OCI-M1 (cell line): ENCODE results near the gene RTN4.

ENCODE experiments used
- DNase-seq: peaks from one replicate; lab custom pipeline; 2025; lab: John Stamatoyannopoulos, UW

The RTN4 gene

DNA sequence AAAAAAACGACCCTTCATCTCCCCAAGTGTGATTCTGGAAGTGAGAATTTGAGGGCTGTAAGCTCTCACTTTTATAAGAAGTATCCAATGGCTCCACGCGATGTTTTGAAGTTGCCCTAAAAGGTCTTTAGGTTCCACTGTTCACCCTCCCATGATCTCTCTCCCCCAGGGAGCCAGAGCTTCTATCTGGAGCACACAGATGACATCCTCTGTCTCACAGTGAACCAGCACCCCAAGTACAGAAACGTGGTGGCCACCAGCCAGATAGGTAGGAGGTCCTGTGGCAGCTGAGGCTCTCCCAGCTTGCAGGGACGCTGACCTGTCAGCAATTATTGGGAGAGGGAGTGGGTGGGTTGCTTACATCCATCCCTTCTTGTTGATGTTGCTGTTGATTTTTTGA is 97.8 kb downstream of the RTN4 start:
- no peak for DNase-seq

DNA sequence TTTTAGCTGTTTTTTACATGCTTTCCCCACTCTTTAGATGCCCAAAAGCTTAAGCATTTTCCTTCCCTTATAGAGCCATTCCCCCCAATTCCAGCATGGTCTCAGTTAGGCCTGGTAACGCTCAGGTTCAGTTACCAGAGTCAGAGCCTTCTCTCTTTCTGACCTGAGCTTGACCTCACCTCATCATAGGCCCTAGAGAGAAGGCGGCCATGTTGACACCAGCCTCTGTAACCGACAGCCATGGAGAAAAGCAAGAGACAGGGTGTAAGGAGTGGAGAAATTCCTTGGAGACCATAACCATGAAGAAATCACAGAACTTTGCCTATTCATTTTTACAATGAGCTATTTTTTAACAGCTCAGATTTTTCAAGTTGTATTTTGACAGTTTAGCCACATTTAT is 99.4 kb downstream of the RTN4 start:
- no peak for DNase-seq

DNA sequence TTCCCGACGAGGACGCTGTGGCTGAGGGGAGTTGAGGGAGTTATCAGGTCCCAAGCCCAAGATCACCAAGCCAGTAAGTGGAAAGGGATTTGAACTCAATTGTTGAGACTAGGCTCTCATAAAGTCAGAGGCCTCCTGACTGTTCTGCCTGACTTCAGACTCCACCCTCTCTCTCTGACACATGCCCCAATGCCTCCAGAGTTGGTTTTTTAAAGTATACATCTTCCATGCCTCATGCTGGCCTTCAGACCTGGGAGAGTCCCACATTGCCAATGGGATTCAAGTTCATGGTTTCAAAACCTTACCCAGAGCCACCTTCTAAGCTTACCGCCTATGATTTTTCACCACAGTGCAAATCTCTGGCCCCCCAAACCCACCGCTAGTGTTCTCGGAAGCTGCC is 100.8 kb downstream of the RTN4 start:
- no peak for DNase-seq

DNA sequence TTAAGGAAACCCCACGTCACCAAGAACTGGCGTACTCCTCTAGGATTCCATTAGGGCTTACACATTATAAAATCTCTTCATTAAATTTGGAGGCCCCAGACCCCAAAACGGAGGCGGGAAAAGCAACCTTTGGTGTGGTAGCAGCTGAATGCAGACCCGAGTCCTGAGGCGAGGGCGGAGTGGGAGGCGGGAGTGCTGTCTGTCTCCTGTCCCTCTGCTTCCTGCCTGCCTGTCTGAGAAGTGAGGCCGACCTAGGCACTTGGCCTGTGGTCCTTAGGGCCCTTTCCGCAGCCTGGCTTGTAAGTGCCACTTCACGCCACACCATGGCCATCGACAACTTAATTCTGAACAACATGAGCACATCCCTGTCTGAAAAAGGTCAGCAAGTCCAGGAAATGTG is 102.1 kb downstream of the RTN4 start:
- DNase-seq, result no peak

DNA sequence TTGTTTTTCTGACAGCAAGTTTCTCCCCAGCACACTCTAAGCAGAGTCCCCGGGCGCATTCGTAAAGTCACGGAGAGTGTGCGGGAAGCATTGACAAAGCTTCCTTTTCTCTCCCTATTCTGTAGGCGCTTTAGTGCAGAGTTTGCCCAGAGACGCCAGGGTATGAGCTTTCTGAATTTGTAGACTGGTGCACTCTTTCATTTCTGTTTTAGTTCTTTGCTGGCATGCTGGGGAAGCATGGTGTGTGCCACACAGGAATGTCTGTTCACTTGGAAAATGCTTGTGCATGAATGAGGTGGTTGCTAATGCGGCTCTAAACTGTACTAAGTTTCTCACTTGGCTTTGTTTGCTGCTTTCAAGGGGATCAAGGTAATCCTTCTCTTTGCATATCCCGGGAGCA is 102.6 kb downstream of the RTN4 start:
- DNase-seq, result no peak

DNA sequence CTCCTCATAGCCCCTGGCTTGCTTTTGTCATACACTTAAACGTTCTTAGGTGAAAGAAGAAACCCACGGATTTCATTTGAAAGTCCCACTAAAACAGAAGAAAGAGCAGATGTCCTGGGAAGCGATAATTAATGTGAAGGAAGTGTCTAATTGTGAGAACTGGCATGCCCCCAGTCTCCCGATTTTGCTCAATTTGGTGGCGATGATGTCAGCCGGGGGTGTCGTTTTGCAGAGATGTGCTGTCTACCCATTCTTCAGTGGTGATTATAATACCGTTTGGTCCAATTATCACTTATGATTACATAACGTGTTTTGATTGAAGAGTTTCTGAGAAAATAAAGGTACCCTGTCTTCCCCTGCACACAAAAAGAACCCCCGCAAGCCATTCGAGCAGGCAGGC is 103.1 kb downstream of the RTN4 start:
- DNase-seq, result no peak

DNA sequence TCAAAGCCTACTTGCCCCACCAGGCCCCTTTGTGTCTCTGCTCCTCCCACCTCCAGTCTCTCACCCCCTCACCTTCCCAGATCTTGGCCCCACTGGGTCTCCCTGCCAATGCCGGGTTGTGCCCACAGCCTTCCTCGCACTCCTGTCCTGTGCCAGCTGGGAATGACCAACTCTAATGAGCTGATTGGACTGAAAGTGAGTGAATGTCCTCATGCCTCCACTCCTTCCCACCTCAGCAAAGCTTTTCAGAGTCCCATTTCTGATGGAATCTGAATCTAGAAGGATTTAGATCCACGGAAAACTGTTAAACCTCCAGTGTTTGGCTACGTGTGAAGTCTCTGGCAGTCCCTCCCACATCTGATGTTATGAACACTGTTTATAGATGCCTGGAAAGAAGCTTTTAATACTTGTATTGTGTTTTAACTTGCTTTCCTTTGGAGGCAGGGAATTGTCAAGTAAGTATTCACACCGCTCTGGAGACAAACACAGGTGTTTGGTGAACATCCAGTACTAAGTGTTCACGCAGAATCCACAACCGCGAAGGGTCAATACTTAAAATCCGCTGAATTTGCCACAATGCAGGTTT is 103.9 kb downstream of the RTN4 start:
- DNase-seq, result no peak

DNA sequence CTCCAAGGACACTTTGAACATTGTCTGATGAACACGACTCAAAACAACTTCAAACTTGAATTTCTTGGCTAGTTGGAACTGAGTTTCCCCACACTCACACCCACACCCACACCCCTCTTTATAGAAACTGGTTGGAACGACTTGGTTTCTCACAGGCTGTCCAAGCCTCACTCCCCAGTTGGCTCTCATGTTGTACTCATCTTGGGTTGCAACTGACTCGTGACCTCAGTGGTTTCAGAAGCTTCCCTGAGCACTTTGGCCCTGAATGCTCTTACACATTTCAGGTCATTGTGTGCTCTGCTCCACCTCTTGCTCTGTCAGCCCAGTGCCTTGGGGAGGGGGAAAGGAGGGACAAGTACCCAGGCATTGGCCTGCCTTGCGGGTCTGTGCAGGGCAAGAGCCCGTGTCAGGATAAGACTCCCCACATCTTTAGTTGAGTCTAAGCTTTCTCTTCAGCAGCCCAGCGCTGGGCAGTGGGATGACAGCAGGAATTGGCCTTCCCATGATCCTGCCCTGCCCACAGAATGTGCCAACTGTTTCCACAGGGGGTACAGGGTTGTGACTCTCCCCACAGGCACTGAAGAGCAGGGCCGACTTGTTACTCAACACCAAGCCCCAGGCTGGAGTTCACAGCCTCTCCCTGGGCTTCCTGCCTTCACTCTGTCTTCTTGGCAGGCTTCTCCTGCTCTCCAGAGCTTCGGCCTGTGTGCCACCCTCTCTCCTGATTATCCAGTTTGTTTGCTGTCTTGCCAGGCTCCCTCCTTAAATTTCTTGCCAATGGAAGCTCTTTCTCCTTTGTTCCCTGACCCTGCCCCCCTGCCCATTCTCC is 104.6 kb downstream of the RTN4 start:
- no peak for DNase-seq

DNA sequence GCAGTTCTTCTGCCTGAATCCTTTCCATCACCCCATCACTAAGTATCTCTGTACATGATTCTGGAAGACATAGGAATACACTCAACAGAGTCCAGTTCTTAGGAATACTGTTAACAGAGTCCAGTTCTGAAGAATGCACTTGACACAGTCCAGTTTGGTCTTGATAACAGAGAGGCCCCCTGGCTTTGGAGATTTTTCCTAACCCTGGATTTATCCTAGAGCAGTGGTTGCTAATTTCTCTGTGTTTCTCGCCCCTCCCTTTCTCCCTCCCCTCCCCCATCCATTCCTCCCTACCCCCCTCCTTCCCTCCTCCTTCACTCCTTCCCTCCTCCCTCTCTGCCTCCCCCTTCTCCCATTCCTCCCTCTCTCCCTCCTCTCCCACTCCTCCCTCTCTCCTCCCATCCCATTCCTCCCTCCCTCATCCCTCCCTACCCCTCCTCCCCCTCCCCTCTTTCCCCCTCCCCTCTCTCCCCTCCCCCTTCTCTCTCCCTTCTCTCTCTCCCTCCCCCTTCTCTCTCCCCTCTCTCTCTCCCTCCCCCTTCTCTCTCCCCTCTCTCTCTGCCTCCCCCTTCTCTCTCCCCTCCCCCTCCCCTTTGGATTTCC is 105.4 kb downstream of the RTN4 start:
- DNase-seq, result no peak

DNA sequence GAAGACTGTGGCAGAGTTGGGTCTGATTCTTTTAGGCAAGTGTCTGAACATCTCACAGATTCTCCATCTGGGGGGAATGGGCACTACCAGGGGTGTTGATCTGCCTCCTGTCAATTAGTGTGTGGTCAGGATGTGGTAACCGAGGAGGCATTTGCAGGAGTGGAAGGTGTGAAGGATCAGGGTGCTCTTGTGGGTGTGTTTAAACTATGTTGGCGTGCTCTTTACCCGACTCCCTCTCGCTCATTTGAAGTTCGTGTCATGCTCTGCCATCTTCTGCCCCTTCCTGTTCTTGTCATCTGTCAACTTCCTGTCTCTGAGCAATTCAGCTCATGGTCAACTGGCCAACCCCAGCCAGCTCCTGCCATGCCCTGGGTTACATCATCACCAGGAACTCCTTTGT is 107.9 kb downstream of the RTN4 start:
- no peak for DNase-seq

DNA sequence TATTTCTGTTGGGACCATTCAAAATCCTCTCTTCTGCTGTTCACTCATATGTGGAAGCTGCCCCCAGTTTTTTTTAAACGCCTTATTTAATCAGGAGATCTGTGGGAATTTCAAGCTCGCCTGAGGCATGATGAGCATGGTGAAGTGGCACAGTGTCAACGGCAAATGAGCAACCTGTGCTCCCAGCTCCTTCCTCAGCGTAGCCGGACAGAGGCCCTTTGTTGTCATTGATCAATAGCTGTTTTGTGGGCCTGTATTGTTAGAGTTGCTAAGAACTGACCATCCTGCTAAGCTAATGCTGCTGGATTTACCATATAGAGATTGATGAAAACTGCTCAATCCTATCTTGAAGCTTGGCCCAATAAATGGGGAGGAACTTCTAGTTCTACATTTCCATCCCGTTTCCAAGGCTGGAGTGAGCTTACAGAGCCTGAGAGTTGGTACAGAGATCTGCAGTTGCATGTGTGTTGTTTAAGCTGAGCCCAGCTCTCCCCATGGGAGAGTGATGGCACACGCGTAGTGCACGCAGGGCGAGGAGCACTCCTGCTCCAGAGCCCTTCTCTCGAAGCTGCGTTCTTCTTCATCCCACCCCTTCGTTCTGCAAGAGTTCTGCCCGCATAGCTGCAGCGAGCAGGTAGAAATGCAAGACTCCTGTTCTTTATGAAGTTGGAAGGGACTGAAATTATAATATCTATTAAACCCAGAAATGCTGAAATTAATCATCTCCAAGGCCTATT is 108.8 kb downstream of the RTN4 start:
- no peak for DNase-seq

DNA sequence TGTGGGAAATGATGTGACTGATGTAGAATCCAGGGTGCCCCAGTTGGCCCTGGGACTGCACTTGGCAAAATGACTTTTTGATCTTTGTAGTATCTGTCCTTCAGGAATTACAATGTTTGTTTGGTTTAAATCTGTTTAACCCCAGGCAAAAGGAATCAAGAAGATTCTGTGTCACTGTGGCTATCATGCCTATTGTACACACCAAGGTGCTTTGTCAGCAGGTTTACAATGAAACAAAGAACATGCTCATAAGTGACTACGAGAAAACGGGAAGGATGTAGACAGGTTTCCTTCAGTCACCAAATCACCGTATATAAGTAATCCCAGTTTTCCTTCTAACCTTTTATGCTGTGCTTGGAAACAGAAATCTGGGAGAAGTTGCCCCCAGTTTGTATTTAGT is 109.5 kb downstream of the RTN4 start:
- DNase-seq, result no peak

DNA sequence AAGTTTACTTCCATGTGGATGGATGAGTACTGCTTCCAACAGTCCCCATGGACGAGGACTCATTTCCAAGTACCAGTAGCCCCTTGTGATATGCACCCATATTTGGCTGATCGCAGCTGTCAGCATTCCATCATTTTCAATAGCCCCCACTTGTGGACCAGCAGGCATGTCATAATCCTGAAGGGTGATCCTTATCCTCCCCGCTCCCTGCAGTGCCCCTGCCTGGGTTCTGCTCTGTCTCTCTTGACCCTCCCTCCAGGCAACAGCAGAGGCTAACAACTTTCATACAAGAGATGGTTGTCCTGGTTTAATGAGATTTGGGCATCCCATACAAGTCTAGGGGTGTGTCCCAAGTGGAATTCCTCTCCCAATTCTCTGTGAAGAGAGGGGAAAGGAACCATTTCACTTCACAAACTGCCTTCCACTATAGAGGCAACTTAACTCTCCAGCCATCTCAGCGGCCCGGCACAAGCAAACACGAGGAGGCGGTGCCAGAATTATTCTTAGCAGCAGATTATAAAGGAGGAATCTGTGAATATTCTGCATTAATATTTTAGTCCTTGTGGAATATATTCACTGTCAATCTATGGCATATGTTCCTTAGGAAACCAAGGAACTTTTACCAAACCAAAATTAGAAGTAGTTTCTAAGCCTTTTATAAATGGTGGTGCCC is 110.7 kb downstream of the RTN4 start:
- no peak for DNase-seq

DNA sequence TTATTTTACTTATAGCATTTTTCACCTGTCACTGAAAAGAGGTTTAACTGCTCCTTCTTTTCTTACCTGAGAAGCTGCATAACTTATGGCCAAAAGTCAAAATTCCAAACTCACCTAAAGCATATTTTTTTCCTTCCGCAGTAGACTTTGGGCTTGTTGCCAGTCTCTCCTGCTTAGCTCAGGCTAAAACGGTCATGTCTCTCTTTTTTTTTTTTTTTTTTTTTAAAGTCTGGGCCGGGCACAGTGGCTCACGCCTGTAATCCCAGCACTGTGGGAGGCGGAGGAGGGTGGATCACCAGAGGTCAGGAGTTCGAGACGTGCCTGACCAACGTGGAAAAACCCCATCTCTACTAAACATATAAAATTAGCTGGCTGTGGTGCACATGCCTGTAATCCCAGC is 113.5 kb downstream of the RTN4 start:
- no peak for DNase-seq

DNA sequence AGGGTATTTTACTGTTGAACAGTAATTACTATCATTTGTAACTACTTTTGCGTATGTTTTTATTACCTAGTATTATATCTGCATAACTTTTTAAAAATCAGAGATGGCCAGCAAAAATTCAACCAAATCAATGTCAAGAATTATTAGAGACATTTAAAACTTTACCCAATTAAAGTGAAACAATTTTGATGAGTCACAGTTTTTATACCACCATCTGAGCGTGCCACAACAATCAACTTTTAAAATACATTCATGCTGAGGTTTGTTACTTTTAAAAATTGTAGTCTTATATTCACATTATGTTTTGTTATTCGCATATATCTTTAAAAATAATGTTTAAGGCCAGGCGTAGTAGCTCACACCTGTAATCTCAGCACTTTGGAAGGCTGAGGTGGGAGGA is 114.9 kb downstream of the RTN4 start:
- no peak for DNase-seq

DNA sequence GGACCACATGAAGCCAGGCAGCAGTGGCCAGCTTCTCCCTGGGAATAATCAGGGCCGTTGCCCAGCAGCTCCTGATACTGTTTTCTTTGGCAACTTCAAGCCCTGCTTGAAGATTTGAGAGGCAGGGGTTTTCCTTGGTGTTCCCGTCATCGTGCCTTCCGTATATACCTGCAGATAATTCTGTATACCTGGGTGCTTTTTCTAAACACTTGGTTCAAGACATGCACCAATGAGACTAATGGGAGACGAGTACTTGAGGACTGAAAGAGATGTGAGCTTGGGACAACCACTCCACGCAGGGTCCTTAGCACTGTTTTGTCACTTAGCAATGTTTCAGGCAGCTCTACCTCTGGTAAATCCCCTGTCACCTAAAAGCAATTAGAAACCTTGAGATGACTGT is 118.8 kb downstream of the RTN4 start:
- DNase-seq, result no peak

DNA sequence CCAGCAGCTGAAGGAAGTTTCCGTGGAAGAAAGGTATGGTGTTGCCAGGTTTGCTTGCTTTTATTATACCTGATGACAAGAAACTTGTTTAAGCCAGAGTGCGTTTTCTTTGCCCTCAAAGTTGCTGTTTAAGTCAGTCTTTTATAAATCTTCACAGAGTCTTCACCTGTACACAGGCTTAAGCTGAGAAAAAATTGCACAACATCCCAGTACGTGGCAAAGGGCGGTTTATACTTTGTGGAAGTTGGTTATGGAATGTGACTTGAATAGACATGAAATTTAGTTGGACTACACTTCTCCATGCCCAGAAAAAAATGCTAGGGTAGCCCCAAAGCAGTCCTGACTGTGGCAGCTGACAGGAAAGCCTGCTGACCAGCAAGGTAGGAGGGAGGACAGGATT is 121.5 kb downstream of the RTN4 start:
- DNase-seq, result no peak

DNA sequence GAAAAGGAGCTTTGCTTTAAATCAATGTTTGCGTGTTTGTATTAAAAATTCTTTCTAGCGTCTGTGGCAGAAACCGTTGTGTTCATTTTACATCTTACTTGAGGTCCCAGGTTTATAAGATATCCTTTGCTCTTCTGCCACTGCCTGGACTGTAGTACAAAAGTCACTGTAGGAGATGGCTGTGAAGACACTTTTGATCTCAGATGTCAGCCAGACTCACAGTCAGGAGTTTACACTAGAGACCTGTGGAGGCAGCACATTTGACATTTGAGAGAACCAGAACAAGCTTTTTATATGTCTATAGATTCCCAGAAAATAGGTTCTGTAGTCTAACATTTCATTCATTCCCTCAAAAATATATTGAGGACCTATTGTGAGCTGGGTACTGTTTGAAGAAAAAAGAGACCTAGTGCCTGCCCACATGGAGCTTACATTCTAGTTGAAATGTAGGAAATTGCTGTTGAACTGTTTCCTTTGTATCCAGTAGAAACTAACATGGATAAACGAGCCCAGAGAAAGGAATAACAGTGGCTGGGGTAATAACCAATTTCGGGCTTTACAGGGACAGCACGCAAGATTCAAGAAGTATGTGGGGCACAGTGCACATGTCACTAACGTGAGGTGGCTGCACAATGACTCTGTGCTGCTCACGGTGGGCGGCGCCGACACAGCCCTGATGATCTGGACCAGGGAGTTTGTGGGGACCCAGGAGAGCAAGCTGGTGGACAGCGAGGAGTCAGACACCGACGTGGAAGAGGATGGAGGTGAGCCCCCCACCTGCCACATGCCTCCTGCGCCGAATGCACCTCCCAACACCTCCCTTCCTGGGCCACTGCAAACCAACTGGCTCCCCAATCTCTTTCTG is 122.3 kb downstream of the RTN4 start:
- no peak for DNase-seq

DNA sequence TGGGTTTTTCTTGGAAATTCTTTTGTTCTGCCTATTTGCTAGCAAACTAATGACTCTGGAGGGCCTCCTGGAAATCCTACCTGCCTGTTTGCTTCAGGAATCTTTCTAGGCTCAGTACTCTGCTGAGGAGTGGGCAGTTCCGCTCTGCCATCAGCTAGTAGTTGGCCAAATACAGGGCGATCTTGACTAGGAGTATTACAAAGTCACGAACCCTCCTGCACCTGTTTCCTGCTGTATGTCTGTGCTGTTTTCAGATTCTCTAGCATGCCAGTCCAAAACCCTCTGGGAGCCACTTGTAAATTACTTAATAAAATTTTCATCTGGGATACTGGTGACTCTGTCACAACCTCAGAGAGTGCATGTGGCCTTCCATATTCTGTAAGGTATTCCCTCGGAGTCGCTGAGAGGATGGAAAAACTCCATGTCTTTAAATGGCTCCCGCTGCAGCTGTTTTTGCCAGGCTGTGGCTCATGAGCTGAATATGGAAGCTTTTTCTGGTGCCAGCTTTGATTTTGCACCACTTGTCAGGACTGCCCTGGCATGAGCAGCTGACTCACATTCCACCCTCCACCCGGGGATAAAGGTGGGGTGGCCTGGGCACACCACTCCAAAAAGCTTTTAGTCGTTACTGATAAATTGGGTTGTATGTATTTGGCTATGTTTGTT is 123.0 kb downstream of the RTN4 start:
- DNase-seq, result no peak

DNA sequence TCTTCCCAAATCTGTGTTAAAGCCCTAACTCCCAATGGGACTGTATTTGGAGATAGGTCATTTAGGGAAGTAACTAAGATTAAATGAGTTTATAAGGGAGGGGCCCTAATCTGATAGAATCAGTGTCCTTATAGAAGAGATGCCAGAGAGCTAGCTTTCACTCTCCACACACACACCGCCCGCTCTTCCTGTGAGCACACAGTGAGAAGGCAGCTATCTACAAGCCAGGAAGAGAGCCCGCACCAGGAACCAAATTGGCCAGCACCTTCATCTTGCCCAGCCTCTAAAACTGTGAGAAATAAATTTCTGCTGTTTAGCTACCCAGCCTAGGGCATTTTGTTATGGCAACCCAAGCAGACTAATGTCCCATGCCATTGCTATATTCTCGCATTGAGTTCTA is 125.2 kb downstream of the RTN4 start:
- no peak for DNase-seq

DNA sequence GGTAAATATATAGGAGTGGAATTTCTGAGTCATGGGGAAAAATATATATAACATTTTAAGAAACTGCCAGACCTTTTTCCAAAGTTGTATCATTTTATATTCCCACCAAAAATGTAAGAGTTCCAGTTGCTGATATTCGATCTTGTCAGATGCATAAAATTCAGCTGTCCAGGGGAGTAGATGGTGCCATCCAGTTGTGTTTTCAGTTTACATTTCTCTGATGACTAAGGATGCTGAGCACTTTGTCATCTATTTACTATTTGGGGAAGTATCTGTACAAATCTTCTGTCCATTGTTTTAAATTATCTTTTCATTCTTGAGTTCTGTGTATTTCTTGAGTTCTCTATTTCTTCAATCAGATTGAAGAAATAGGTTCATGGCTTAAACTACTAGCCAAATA is 126.1 kb downstream of the RTN4 start:
- DNase-seq, result no peak
